Right renal cortex interstitium (tissue), 3 donors: ENCODE results near the gene VPS41. TPM values are rescaled to one million over a fixed set of nuclear protein-coding genes. Genes with fewer than 3 reads are reported as not detected.

Source experiments
- DNase-seq, 3 donors: peaks; one replicate each; pipeline ENCODE4 v3.0.0-alpha.2; 2013; ENCODE audit warnings: low read depth in 3 of 3, low spot score in 2 of 3
- polyA plus RNA-seq, 3 donors: library from polyadenylated mRNA; unstranded; fragments of 120-200 nt; gene quantifications; one replicate each; pipeline ENCODE4 v1.2.1, GENCODE V29; 2013; ENCODE audit not compliant: insufficient read length in 3 of 3

The VPS41 gene
- polyA plus RNA-seq, 3 donors, result 79.0 to 86.2 (median 85.8) TPM

- no peak for DNase-seq
Measured at GRCh38 chr7:38677981-38678697, 230.9 kb downstream of the VPS41 start.

GRCh38 chr7:38675494-38676106, 233.4 kb downstream of the VPS41 start:
- DNase-seq, result no peak

GRCh38 chr7:38674513-38674912, 234.5 kb downstream of the VPS41 start:
- DNase-seq, result no peak

GRCh38 chr7:38673795-38674194, 235.2 kb downstream of the VPS41 start:
- DNase-seq, result no peak

Other genes starting within 250 kb of the VPS41 start
- under 1 TPM; 0.07 to 0.19 (median 0.17) TPM for gene POU6F2, start 68.7 kb upstream of the VPS41 start, polyA plus RNA-seq